Tibial artery (tissue), 4 donors: ENCODE measurements around the gene CCDC170.

Experiments used
- DNase-seq, 2 donors: peaks; one replicate each; pipeline ENCODE4 v3.0.0-alpha.2; 2019
- H3K27ac ChIP-seq, 2 donors: fragments of 200-600 bp; sonication (generic) in 1 of 2; 1 replicate in 1 of 2; 2 replicates in 1 of 2; pipeline ENCODE4 v1.5.1; 2018 to 2019; ENCODE audit warnings: mild to moderate bottlenecking in 1 of 2
- H3K27me3 ChIP-seq, 2 donors: fragments of 200-600 bp; sonication (generic) in 1 of 2; one replicate each; pipeline versions ENCODE4 v1.5.1 to v1.6.0; 2016 to 2019
- H3K36me3 ChIP-seq, 3 donors: fragments of 200-600 bp; sonication (generic) in 2 of 3; one replicate each; pipeline ENCODE4 v1.5.1; 2016 to 2019; ENCODE audit warnings: mild to moderate bottlenecking in 2 of 3
- H3K4me1 ChIP-seq, 4 donors: fragments of 200-600 bp; sonication (generic) in 2 of 4; 1 replicate in 3 of 4; 2 replicates in 1 of 4; pipeline ENCODE4 v1.5.1; 2016 to 2019
- H3K4me3 ChIP-seq, 2 donors: fragments of 200-600 bp; sonication (generic) in 1 of 2; 1 replicate in 1 of 2; 2 replicates in 1 of 2; pipeline ENCODE4 v1.5.1; 2018 to 2019; ENCODE audit warnings: mild to moderate bottlenecking in 2 of 2
- H3K9me3 ChIP-seq, 3 donors: fragments of 200-600 bp; sonication (generic) in 1 of 3; one replicate each; pipeline ENCODE4 v1.5.1; 2016 to 2019
- intact Hi-C: fragments of 100-400 bp; cut with DNase I; formaldehyde crosslinking; loops from one replicate; pipeline ENCODE4 v1.15.0; 2023; ENCODE audit warnings: low total_unique reads
- TF ChIP-seq, protein P1 (sequence below), 2 experiments: fragments of 200-600 bp in 1 of 2; fragments of 450-650 bp in 1 of 2; IDR thresholded peaks; one replicate each; pipeline ENCODE4 v1.5.1; 2017 to 2019; ENCODE audit warnings: antibody characterized with exemption in 2 of 2, mild to moderate bottlenecking in 1 of 2, moderate library complexity in 1 of 2

Gene CCDC170

DNA sequence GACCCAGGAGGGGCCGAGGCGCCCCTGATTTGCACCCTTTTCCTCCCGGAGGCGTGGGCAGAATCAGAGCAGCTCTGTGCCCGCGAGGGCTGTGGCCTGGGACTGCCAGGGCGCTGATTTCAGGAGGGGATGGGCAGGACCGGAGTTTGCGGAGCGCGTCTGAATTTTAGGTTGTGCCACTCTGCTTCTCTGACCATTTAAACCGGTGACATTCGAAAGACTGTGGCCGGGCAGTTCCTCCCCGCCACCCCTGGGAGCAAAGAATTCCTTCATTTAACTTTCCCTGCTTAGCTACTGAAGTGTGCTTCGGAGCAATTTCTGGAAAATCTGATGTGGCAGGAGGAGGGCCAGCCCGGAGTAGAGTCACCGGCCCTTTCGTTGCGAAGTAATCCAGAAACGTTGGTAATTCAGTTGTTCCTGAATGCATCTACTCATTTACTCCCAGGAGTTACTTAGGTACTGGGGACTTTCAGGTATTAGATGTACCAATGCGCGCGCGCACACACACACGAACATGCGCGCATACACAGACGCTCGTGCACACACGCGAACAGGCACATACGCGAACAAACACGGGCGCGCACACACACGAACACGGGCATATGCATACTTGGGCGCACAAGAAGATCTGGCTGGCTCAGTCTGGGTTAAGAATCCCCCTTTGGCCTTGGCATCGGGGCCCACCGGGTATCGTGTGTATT is 568 bp downstream of the CCDC170 start:
- Histone ChIP-seq H3K4me1 (peaks cover 0 to 18% (median 10%) of the 10 kb centered on the region in 4 donors), H3K9me3 (no peaks in the 10 kb centered on the region), H3K36me3 (no peaks in the 10 kb centered on the region), H3K27ac (peak overlapping the region; percentile 58 to 67), H3K27me3 (no peaks in the 10 kb centered on the region), H3K4me3 (peak overlapping the region; percentile 63 to 75)
- intact Hi-C loops: no loop called here
- TF ChIP-seq, protein P1, sequence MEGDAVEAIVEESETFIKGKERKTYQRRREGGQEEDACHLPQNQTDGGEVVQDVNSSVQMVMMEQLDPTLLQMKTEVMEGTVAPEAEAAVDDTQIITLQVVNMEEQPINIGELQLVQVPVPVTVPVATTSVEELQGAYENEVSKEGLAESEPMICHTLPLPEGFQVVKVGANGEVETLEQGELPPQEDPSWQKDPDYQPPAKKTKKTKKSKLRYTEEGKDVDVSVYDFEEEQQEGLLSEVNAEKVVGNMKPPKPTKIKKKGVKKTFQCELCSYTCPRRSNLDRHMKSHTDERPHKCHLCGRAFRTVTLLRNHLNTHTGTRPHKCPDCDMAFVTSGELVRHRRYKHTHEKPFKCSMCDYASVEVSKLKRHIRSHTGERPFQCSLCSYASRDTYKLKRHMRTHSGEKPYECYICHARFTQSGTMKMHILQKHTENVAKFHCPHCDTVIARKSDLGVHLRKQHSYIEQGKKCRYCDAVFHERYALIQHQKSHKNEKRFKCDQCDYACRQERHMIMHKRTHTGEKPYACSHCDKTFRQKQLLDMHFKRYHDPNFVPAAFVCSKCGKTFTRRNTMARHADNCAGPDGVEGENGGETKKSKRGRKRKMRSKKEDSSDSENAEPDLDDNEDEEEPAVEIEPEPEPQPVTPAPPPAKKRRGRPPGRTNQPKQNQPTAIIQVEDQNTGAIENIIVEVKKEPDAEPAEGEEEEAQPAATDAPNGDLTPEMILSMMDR (IDR thresholded peaks at IDR 0.05): no peak
- DNase-seq: peak; percentile 45 to 65

DNA sequence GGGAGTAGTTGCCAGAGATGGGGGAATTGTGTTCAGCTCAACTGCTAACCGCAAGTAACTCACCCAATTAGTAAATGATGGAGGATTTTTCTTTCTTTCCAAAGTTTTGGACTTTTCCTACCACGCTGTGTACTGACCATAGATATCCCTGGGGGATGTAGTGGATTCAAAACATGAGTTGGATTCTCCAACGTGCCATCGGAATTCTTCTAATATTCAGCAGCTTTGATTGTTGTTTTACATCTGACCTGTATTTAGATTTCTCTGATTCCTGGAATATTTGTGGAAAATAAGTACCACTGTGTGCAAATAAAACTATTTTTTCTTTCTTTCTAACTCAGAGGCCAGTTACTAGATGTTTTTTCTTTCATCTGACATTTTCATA is 1.1 kb downstream of the CCDC170 start:
- intact Hi-C loops: no loop called here
- peaks cover 0 to 18% (median 10%) of the 10 kb centered on the region in 4 donors for H3K4me1 ChIP-seq
- H3K27me3 ChIP-seq: no peaks in the 10 kb centered on the region
- no peaks in the 10 kb centered on the region for H3K36me3 ChIP-seq
- H3K4me3 ChIP-seq: peak overlapping the region; percentile 63 to 75
- H3K9me3 ChIP-seq: no peaks in the 10 kb centered on the region
- TF ChIP-seq, protein P1 (IDR thresholded peaks at IDR 0.05): no peak
- peak overlapping the region in 1 of 2 donors; percentile 67 for H3K27ac ChIP-seq
- no peak for DNase-seq

DNA sequence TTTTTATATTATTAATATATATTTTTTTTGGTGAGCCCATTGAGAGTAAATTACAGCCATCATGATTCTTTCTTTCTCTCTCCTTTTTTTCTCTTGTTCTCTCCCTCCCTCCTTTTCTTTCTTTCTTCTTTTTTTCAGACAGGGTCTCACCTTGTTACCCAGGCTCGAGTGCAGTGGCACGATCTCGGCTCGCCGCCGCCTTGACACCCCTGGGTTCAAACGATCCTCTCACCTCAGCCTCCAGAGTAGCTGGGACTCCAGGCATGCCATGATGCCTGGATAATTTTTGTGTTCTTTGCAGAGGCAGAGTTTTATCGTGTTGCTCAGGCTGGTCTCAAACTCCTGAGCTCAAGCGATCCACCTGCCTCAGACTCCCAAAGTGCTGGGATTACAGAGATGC is 1.6 kb downstream of the CCDC170 start:
- Histone ChIP-seq H3K27ac (no peak overlapping the region), H3K9me3 (no peaks in the 10 kb centered on the region)

DNA sequence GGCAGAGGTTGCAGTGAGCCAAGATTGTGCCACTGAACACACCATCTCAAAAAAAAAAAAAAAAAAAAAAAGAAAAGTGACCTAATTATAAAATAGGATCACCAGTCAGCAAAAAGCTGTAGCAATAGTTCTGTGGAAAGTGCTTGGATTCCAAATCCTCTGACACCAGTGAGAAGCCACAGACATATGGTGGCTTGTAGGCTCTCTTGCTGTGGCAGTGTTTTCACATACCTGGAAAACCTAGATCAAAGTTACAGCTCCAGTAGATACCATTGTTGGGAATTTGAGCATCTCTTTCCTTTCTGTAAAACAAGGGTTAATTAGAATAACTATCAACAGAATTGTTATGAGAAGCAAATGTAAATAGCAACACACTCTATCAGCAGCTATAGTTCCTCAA is 4.1 kb downstream of the CCDC170 start:
- DNase-seq: no peak
- Histone ChIP-seq H3K27me3 (no peaks in the 10 kb centered on the region), H3K4me1 (peaks cover 0 to 18% (median 10%) of the 10 kb centered on the region in 4 donors), H3K27ac (no peak overlapping the region), H3K9me3 (no peaks in the 10 kb centered on the region), H3K36me3 (no peaks in the 10 kb centered on the region), H3K4me3 (no peak overlapping the region)
- TF ChIP-seq, protein P1 (IDR thresholded peaks at IDR 0.05): no peak
- intact Hi-C loops: no loop called here

More for the DNA sequence above, 1.6 kb downstream of the CCDC170 start:
- intact Hi-C loops: no loop called here
- Histone ChIP-seq H3K4me1 (peaks cover 0 to 18% (median 10%) of the 10 kb centered on the region in 4 donors), H3K36me3 (no peaks in the 10 kb centered on the region), H3K27me3 (no peaks in the 10 kb centered on the region), H3K4me3 (no peak overlapping the region)
- DNase-seq: no peak
- TF ChIP-seq, protein P1 (IDR thresholded peaks at IDR 0.05): no peak

DNA sequence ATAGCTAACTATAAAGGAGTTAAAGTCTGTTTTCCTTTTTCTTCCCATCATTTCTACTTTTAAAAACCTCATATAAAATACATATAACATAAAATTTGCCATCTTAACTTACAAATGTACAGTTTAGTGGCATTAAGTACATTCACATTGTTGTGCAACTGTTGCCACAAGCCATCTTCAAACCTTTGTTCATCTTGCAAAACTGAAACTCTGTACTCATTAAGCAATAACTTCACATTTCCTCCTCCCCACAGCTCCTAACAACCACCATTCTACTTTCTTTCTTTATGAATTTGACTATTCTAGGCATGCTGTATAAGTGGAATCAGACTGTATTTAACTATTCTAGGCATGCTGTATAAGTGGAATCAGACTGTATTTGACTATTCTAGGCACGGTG is 4.5 kb downstream of the CCDC170 start:
- H3K27me3 ChIP-seq: no peaks in the 10 kb centered on the region
- intact Hi-C loops: no loop called here
- TF ChIP-seq, protein P1 (IDR thresholded peaks at IDR 0.05): no peak
- no peak overlapping the region for H3K4me3 ChIP-seq
- DNase-seq: no peak
- H3K4me1 ChIP-seq: peaks cover 0 to 15% (median 8%) of the 10 kb centered on the region in 4 donors
- no peaks in the 10 kb centered on the region for H3K9me3 ChIP-seq
- no peak overlapping the region for H3K27ac ChIP-seq
- no peaks in the 10 kb centered on the region for H3K36me3 ChIP-seq
